Activated naive CD8-positive, alpha-beta T cell treated with anti-CD3 and anti-CD28 coated beads, Interleukin-2, amount 50 U/mL, for 24 hours (primary cell): ENCODE data around the gene S100A7A.

Experiments
- ATAC-seq: fragments of 150-1000 bp; cut with Tn5 transposase; one replicate; pipeline ENCODE4 v1.10.0; 2021
- DNase-seq: peaks from one replicate; pipeline ENCODE4 v3.0.0; 2021
- H3K27ac Mint-ChIP-seq: one replicate; pipeline ENCODE4 v1.8.0; 2021; ENCODE audit warnings: mild to moderate bottlenecking, mixed read lengths
- H3K27me3 Mint-ChIP-seq: one replicate; pipeline ENCODE4 v1.8.0; 2021; ENCODE audit warnings: mixed read lengths
- H3K36me3 Mint-ChIP-seq: one replicate; pipeline ENCODE4 v1.8.0; 2021; ENCODE audit warnings: low read depth, mixed read lengths
- H3K4me1 Mint-ChIP-seq: one replicate; pipeline ENCODE4 v1.8.0; 2021; ENCODE audit warnings: mixed read lengths
- H3K4me3 Mint-ChIP-seq: one replicate; pipeline ENCODE4 v1.8.0; 2021; ENCODE audit warnings: mild to moderate bottlenecking, moderate library complexity, mixed read lengths
- H3K9me3 Mint-ChIP-seq: one replicate; pipeline ENCODE4 v1.8.0; 2021; ENCODE audit warnings: mixed read lengths

S100A7A gene

GRCh38 chr1:153389973-153390879, 26.1 kb upstream of the S100A7A start:
- H3K27me3 Mint-ChIP-seq, result peaks cover 12% of the 10 kb centered on the region
- no peak overlapping the region for H3K27ac Mint-ChIP-seq
- no peaks in the 10 kb centered on the region for H3K9me3 Mint-ChIP-seq
- peaks cover 2% of the 10 kb centered on the region for H3K4me1 Mint-ChIP-seq
- H3K36me3 Mint-ChIP-seq, result no peaks in the 10 kb centered on the region
- H3K4me3 Mint-ChIP-seq, result no peak overlapping the region
- no peak for DNase-seq
- ATAC-seq, result no peak

GRCh38 chr1:153390938-153391710, 25.2 kb upstream of the S100A7A start, which contains the start of gene S100A8:
Gene S100A8, minus strand, starts transcription at chr1:153391073. Its CDS starts 538 bp downstream, at chr1:153390535.
- ATAC-seq (no peak), DNase-seq (no peak)
- Mint-ChIP-seq H3K36me3 (no peaks in the 10 kb centered on the region), H3K4me1 (peaks cover 2% of the 10 kb centered on the region), H3K27me3 (peaks cover 15% of the 10 kb centered on the region), H3K4me3 (no peak within 1 kb of the TSS), H3K27ac (no peak within 1 kb of the TSS), H3K9me3 (no peaks in the 10 kb centered on the region)

DNA sequence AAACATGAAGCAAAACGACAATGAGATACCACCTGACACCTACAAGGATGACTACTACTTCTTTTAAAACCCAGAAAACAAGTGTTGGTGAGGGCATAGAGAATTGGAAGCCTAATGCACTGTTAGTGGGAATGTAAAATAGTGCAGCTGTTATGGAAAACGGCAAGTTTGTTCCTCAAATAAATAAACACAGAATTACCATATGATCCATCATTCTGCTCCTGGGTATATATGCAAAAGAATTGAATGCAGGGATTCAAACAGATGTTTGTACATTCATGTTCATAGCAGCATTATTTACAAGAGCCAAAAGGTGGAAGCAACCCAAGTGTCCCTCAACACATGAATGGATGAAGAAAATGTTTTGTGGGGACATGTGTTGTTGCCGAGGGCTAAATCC, 24.1 kb upstream of the S100A7A start:
- H3K27me3 Mint-ChIP-seq, result peaks cover 16% of the 10 kb centered on the region
- H3K36me3 Mint-ChIP-seq, result no peaks in the 10 kb centered on the region
- H3K9me3 Mint-ChIP-seq, result no peaks in the 10 kb centered on the region
- no peak for DNase-seq
- no peak for ATAC-seq
- no peak overlapping the region for H3K4me3 Mint-ChIP-seq
- H3K27ac Mint-ChIP-seq, result no peak overlapping the region
- peaks cover 2% of the 10 kb centered on the region for H3K4me1 Mint-ChIP-seq

DNA sequence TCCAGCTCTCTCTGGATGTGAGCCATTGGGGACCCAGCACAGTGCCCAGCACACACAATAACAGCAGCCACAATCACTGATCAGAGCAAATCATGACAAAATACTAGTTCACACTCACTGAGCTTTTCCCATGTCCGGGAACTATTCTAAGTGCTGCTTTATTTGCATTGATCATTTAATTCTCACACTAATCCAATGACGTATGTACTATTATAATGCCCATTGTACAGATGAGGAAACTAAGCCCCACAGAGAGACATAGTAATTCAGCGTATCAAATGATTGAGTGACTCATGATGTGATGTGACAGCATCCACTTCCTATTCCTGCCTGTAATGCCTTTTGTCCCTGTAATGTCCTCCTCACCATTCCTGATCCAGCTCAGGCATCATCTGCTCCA, 23.5 kb upstream of the S100A7A start:
- ATAC-seq, result no peak
- no peak overlapping the region for H3K4me3 Mint-ChIP-seq
- H3K36me3 Mint-ChIP-seq, result no peaks in the 10 kb centered on the region
- H3K27ac Mint-ChIP-seq, result no peak overlapping the region
- peaks cover 18% of the 10 kb centered on the region for H3K27me3 Mint-ChIP-seq
- H3K4me1 Mint-ChIP-seq, result peaks cover 2% of the 10 kb centered on the region
- no peak for DNase-seq
- H3K9me3 Mint-ChIP-seq, result no peaks in the 10 kb centered on the region

DNA sequence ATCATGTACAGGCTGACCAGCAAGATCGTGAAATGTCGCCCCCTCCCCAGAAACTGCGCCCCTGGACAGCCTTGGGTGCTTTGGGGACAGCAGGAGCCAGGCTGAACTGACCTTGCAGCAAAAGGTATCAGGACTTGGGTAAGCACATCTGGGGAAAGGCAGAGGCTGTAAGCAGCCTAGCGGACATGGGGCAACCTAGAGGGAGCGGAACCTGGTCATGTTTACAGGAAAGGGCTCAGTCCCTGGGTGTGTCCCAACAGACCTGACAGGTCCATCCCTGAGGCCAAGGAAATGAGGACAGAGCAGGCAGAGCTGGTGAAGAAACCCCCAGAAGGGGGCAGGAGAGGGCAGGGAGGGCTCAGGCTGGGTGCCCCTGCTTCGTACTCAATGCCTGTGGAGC, 22.4 kb upstream of the S100A7A start:
- no peaks in the 10 kb centered on the region for H3K9me3 Mint-ChIP-seq
- H3K27ac Mint-ChIP-seq, result no peak overlapping the region
- H3K36me3 Mint-ChIP-seq, result no peaks in the 10 kb centered on the region
- no peak overlapping the region for H3K4me3 Mint-ChIP-seq
- DNase-seq (no peak), ATAC-seq (no peak)
- H3K27me3 Mint-ChIP-seq, result peaks cover 16% of the 10 kb centered on the region
- H3K4me1 Mint-ChIP-seq, result peaks cover 2% of the 10 kb centered on the region

DNA sequence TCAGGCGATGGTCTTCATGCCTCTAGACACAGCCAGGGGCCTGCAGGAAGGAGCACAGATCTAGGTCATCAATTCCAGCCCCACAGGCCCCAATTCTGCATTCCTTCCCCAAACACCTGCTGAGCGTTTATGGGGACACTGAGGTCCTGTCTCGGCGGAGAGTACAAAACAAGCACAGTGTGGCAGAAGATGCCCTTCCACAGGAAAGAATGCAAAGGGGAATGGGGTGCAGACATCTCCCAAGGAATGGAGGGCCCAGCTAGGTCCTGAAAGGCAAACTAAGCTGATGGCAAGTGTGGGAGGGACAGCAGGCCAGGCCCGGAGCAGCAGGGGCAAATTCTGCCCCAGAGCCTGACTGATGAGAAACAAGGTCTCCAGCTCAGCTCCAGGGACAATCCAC, 21.9 kb upstream of the S100A7A start:
- ATAC-seq (no peak), DNase-seq (no peak)
- peaks cover 2% of the 10 kb centered on the region for H3K4me1 Mint-ChIP-seq
- H3K9me3 Mint-ChIP-seq, result no peaks in the 10 kb centered on the region
- peaks cover 16% of the 10 kb centered on the region for H3K27me3 Mint-ChIP-seq
- no peak overlapping the region for H3K4me3 Mint-ChIP-seq
- no peak overlapping the region for H3K27ac Mint-ChIP-seq
- no peaks in the 10 kb centered on the region for H3K36me3 Mint-ChIP-seq

DNA sequence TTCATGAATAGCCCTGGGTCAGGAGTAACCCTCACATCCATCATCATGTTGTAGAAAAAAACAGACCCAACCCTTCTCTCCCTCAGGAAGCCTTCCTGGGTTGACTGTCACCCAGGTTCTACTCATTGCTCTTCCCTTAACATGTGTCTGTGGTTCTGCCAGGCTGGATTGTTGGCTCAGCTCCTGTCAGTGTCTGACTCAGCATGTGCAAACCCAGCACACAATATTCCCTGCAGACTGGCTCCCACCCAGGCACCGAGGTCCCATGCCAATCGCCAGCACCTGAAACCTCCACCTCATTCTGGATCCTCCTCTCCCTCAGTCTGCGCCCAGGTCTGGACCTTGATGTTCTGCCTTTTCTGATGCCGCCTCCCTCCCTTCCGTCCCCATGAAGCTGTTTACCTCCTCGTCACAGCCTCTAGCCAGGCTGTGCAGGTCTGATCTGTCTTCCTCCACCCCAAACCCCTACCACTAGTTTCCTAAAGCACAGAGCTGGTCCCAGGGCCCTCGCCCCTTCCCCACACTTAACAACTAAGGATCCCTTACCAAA, 21.1 kb upstream of the S100A7A start:
- Mint-ChIP-seq H3K9me3 (no peaks in the 10 kb centered on the region), H3K36me3 (no peaks in the 10 kb centered on the region), H3K27ac (no peak overlapping the region), H3K27me3 (peaks cover 13% of the 10 kb centered on the region), H3K4me1 (no peaks in the 10 kb centered on the region), H3K4me3 (no peak overlapping the region)
- DNase-seq (no peak), ATAC-seq (no peak)

DNA sequence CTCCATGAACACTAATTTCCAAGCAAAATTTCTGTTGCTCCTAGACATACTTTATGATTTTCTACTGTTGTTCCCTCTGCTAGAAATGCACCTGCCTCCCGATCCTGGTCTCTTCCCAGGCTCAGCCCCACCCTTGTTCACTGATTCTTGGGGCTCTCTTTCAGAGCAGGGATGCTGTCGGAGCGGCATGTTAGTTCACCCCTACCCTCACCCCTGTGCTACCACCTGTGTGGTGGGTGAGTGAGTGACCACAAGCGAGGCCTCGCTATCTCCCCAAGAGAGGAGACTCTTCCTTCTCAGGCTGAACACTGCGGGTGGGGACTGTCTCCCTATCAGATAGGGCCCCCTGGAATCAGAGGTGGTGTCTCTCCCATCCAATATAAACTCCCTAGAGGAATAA, 20.5 kb upstream of the S100A7A start:
- no peak overlapping the region for H3K27ac Mint-ChIP-seq
- DNase-seq (no peak), ATAC-seq (no peak)
- H3K4me1 Mint-ChIP-seq, result no peaks in the 10 kb centered on the region
- peaks cover 13% of the 10 kb centered on the region for H3K27me3 Mint-ChIP-seq
- no peak overlapping the region for H3K4me3 Mint-ChIP-seq
- H3K9me3 Mint-ChIP-seq, result no peaks in the 10 kb centered on the region
- H3K36me3 Mint-ChIP-seq, result no peaks in the 10 kb centered on the region

DNA sequence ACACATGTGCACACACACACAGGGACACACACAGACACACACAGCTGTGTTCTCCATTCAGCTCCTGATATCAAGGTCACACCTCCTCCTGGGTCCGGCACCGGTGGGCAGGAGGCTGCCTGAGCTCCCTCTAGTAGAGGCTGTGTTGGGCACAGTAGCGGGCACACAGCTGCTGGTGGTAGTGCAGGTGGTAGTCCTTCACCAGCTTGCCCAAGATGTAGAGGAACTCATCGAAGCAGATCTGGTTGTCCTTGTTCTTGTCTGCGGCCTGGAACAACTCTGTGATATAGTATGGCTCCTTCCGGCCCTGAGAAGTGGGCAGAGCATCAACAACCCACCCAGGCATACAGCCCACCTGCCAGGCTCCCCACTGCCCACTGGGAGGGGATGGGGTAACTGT, 19.9 kb upstream of the S100A7A start:
- Mint-ChIP-seq H3K9me3 (no peaks in the 10 kb centered on the region), H3K27me3 (peaks cover 13% of the 10 kb centered on the region)
- ATAC-seq, result no peak

DNA sequence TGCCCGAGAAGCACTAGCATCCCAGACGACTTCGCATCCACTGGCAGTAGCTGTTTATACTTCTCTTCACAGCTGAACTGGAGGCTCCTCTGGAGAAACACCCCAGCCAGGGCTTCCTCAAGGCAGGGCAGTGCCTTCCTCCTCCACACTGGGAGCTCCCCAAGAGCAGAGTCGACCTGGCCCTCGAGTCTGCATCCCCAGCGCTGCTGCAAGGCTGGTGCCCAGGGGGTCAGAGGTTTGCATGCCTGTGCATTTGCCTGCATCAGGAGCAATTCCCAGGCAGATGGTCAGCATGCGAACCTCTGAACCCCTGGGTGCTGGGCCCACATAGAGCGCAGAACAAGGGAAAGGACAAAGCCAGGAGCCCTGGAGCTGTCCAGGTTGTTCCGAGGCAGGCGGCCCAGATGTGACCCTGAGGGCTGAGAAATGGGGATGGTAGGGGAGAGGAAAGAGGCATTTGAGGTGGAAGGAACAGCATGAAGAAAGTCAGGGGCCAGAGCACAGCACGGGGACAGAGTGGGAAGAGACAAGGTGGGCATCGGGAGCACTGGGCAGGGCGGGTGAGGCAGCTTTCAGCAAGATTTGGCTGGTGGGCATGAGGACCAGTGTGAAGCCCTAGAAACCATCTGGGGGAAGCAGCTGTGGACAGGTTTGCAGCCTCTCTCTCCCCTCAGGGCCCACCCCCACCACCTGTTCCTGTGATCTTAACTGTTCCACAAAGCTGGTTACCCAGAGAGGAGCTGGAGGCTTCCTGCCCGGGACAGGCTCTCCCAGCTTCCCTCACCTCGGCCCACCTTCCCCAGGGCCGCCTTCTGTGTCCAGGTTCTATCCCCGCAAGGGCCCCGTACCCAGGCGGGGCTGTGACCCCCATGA, 19.0 kb upstream of the S100A7A start:
- no peak for ATAC-seq
- H3K9me3 Mint-ChIP-seq, result no peaks in the 10 kb centered on the region
- H3K27me3 Mint-ChIP-seq, result peaks cover 13% of the 10 kb centered on the region

More for the DNA sequence above, 19.9 kb upstream of the S100A7A start:
- DNase-seq, result no peak
- Mint-ChIP-seq H3K27ac (no peak overlapping the region), H3K36me3 (no peaks in the 10 kb centered on the region), H3K4me1 (no peaks in the 10 kb centered on the region), H3K4me3 (no peak overlapping the region)

GRCh38 chr1:153397924-153398651, 18.2 kb upstream of the S100A7A start:
- ATAC-seq (no peak), DNase-seq (no peak)
- H3K4me1 Mint-ChIP-seq, result no peaks in the 10 kb centered on the region
- no peaks in the 10 kb centered on the region for H3K9me3 Mint-ChIP-seq
- no peaks in the 10 kb centered on the region for H3K36me3 Mint-ChIP-seq
- peaks cover 11% of the 10 kb centered on the region for H3K27me3 Mint-ChIP-seq
- H3K4me3 Mint-ChIP-seq, result no peak overlapping the region
- no peak overlapping the region for H3K27ac Mint-ChIP-seq

More for the DNA sequence above, 19.0 kb upstream of the S100A7A start:
- Mint-ChIP-seq H3K4me3 (no peak overlapping the region), H3K36me3 (no peaks in the 10 kb centered on the region), H3K27ac (no peak overlapping the region), H3K4me1 (no peaks in the 10 kb centered on the region)
- DNase-seq, result no peak

GRCh38 chr1:153399401-153400055, 16.8 kb upstream of the S100A7A start:
- H3K27ac Mint-ChIP-seq, result no peak overlapping the region
- no peak for DNase-seq
- H3K9me3 Mint-ChIP-seq, result peaks cover under 1% of the 10 kb centered on the region
- H3K27me3 Mint-ChIP-seq, result peaks cover 10% of the 10 kb centered on the region
- no peak for ATAC-seq
- no peaks in the 10 kb centered on the region for H3K36me3 Mint-ChIP-seq
- no peak overlapping the region for H3K4me3 Mint-ChIP-seq
- no peaks in the 10 kb centered on the region for H3K4me1 Mint-ChIP-seq

GRCh38 chr1:153400244-153400643, 16.1 kb upstream of the S100A7A start:
- H3K9me3 Mint-ChIP-seq, result peaks cover 3% of the 10 kb centered on the region
- H3K27me3 Mint-ChIP-seq, result peaks cover 10% of the 10 kb centered on the region
- H3K4me1 Mint-ChIP-seq, result no peaks in the 10 kb centered on the region
- H3K27ac Mint-ChIP-seq, result no peak overlapping the region
- ATAC-seq, result no peak
- DNase-seq, result no peak
- no peak overlapping the region for H3K4me3 Mint-ChIP-seq
- no peaks in the 10 kb centered on the region for H3K36me3 Mint-ChIP-seq
